HG03175 (cell line): ENCODE data around the gene MYNN.

Experiments used
- ATAC-seq: cut with Tn5 transposase; IDR thresholded peaks from one replicate; pipeline ENCODE4 v1.9.1; 2021; ENCODE audit warnings: mild to moderate bottlenecking, moderate library complexity; ENCODE audit not compliant: unreplicated experiment

The MYNN gene

GRCh38 chr3:169774186-169774585 lies 990 bp downstream of the MYNN start:
- ATAC-seq, result no peak

DNA sequence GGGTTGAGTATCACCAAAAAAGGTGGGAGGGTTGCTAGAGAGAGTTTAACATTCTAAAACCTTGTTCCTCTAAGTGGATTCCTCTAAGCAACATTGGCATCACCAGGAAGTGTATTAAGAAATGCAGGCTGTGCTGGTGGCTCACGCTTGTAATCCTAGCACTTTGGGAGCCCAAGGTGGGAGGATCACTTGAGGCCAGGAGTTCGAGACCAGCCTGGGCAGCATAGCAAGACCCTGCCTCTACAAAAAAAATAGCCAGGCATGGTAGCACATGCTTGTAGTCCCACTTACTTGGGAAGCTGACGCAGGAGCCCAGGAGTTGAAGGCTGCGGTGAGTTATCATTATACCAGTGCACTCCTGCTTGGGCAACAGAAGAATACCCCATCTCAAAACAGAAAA lies 4.6 kb downstream of the MYNN start:
- ATAC-seq, result no peak

DNA sequence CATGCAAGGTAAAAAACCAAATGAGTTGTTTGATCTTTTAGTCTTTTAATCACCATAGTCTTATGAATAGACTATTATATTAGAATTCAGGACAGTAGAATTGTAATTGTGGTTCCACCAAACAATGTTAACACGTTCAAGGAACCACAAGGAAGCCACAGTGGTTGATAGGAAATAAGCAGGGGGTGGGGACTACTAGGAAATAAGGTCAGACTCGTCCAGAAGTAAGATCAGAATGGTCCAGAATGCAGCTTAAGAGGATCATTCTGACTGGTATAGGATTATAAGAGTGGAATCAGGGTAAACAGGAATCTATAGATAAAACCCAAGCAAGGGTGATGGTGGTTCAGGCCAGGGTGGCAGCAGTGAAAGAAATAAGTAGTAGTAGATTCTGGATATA lies 7.5 kb downstream of the MYNN start:
- no peak for ATAC-seq

DNA sequence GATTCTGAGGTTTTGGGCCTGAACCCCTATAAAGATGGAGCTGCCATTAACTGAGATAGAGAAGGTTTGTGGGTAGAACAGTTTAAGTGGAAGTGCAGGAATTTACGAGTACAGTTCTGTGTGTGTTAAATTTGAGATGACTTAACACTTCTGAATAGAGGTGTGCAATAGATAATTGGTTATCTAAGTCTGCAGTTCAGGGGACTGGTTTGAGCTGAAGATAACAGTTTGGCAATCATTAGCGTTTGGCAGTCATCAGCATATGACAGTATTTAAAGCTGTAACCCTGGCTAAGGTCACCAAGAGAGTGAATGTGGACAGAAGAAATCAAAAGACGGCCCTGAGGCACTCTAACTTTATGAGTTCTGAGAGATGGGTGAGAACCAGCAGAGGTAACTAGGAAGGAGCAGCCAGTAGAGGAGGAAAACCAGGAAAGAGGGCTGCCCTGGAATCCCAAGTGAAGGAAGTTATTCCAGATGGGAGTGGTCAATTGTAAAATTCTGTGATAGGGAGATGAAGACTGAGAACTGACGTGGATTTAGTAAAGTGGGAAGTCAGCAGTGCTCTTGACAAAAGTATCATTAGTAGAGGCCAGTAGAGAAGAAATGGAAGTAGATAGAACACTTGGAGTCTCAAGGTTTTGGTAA lies 8.1 kb downstream of the MYNN start:
- ATAC-seq, result no peak

GRCh38 chr3:169787120-169787519 lies 13.9 kb downstream of the MYNN start:
- ATAC-seq, result no peak

GRCh38 chr3:169787791-169788190 lies 14.6 kb downstream of the MYNN start:
- ATAC-seq, result no peak

- no peak for ATAC-seq
These were observed 17.0 kb downstream of the MYNN start for GRCh38 chr3:169790219-169790618.

GRCh38 chr3:169790687-169791429 lies 17.7 kb downstream of the MYNN start:
- ATAC-seq, result no peak

DNA sequence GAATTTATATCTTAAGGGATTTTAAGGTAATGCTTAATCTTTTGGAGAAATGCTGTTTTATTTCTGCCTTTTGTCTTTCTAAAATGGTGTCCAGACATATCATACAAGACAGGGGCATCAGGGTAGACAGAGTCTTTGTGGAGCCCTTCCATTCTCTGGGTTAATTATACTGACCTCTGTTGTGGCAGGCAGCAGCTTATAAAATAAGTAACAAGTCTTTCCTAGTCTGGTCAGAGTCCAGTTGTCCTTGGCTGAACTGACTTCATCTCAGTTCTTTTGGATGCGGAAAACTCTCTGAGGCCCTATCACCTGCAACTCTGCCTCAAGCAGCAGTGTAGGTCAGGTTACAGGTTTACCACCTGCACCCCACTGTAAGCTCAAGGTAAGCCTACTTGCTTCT lies 19.2 kb downstream of the MYNN start:
- no peak for ATAC-seq

DNA sequence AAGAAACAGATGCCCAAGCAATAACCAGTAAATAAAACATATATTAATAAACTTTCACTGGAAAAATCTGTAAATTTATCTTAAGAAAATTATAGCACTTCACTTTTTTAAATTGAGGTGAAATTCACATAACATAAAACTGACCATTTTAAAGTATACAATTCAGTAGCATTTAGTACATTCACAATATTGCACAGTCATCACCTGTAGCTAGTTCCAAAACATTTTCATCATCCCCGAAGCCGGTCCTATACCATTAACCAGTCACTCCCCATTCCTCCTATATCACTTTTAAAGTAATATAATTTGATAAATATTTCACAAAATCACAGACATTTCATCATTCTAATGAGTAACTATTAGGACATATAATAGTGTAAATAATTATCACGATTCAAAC lies 31.5 kb downstream of the MYNN start:
- no peak for ATAC-seq

- no peak for ATAC-seq
These were observed 36.1 kb downstream of the MYNN start for GRCh38 chr3:169809230-169809795.

DNA sequence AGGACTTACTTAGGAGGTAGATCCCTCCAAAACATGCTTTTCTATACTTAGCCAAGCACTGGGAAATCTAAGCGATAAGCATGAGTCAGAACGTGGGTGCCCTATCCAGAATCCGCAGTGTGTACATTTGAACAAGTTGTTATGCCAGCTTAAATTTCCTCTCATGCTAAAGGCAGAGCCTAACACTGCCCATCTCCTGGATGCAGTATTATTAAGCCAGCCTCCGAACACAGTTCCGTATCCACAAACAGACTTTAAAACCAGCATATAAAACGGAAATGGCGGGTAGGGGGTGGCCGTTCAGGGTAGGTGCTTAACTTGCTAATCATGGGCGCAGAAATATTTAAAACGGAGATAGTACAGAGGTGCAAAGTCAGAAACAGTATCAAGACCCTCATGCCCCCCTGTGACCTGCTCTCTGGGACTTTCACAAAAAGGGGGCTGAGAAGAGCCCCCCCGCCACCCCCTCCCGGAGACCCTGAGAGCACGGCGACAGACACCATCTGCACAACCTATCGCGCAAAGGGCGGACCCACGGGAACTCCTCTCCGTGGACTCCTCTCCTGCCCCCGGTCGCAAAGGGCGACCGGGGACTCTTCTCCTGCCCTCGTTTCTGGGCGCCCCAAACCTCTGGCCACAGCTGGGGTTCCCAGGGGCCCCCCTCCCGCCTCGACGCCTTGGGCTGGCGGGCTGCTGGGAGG lies 38.6 kb downstream of the MYNN start:
- peak; percentile 2 for ATAC-seq

DNA sequence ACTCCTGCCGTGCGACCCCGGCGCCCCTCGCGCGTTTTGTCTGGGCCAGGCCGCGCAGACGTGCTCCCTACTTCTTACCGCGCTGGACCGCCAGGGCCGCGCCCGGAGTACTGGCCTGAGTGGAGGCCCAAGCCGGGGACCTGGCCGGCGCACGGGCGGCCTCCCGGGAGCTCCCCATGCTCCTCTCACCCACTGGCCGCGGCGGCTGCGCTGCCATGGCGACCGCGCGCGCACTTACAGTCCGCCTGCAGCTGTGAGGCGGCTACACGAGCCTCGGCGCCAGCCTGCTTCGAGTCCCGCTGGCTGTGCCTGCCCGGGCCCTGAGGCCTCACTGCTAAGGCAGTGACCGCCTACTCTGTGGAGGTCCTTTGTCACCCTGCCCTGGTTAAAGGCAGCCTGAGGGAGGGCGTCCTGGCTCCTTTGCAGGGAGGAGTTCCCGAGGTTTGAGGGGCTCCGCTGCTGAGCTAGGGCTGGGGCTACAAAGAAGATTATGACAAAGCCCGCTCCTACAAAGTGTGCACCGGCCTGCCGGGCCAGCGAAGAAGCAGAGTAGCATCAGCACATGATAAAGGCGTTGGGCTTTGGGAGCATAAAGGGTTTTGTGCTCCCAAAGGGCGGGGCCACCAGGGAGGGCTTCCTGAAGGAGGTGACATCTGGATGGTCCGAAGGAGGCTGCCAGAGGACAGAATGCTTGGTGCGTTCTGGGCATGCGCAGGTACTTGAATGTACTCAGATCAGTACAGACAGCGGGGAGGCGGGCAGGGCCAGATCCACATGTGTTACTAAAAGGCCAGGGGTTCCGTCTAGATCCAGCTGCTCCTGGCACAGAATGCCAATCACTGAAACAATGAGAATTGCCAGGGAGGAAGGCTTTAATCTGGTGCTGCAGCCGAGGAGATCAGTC lies 39.4 kb downstream of the MYNN start, which contains the start of the genes LRRC34 and LRRIQ4:
Gene LRRC34 (minus strand): TSS at position 573 of the 904 bp plus-strand sequence. CDS start 356 bp downstream, at position 217.
Gene LRRIQ4 (plus strand): TSS at position 539 of the 904 bp plus-strand sequence. CDS start 9,052 bp downstream, outside the sequence.
- peak; percentile 58 for ATAC-seq

DNA sequence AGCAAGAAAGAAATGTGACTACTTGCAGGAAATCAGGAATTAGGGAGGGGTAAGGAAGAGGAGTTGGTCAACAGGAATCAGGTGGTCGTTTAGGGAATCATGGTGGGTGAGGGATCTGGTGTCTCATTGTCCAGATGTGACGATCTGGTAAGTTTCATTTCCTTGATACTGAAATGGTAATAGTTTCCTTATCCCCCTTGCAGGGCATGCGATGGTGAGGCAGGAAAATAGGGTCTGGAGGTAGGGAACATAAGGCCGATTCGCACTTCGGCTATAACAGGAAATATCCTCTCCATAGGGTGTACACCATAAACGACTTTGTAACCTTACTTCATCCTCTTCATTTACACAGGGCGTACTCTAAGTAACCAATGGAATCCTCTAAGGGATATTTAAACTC lies 40.1 kb downstream of the MYNN start:
- no peak for ATAC-seq

DNA sequence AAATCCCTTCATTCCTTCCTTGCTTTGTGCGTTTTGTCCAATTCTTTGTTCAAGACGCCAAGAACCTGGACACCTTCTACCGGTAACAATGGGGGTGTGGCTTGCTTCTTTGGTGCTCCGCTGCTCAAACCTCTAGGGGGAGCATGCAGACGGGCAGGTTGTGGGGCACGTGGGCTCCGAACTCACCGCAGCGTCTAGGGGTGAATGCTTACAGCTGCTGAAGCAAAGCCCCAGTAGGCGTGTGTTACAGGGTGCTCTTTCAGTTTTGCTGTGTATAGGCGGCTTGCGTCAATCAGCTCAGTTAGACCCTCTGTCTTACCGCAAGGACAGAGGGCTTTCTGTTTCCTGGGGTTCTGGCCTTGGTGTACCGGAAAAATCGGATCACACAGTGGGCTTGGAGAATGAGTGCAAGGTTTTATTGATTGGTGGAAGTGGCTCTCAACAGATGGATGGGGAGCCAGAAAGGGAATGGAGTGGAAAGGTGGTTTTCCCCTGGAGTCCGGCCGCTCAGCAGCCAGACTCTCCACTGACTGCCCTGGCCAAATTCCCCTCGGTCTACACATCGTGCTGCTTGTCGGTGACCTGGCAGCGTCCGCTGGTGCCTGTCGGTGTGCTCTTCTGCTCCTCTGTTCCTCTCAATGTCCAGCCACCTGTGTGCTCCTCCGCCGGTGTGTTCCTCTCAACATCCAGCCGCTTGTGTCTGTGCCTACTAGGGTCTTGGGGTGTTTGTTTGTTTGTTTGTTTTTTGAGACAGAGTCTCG lies 40.7 kb downstream of the MYNN start:
- peak; percentile 90 for ATAC-seq

- ATAC-seq, result no peak
These were observed 42.5 kb downstream of the MYNN start for GRCh38 chr3:169815590-169816150.

- ATAC-seq, result no peak
These were observed 45.1 kb downstream of the MYNN start for GRCh38 chr3:169818316-169818715.

GRCh38 chr3:169822091-169822490 lies 48.9 kb downstream of the MYNN start:
- ATAC-seq, result no peak

- no peak for ATAC-seq
These were observed 49.3 kb downstream of the MYNN start for GRCh38 chr3:169822540-169822939.
